ENCODE data around the gene TKT.

DNA sequence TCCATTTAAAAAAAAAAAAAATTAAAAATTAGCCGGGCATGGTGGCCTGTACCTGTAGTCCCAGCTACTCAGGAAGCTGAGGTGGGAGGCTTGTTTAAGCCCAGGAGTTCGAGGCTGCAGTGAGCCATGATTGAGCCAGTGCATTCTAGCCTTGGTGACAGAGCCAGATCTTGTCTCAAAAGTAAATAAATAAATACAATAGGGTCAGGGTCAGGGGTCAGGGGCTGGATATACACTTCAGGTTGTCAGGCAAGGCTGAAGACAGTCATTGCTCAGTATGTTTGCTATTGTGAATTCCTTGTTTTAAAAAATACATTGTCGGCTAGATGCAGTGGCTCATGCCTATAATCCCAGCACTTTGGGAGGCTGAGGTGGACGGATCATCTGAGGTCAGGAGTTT lies 8.1 kb upstream of the TKT start:
- TF ChIP-seq, protein P1, sequence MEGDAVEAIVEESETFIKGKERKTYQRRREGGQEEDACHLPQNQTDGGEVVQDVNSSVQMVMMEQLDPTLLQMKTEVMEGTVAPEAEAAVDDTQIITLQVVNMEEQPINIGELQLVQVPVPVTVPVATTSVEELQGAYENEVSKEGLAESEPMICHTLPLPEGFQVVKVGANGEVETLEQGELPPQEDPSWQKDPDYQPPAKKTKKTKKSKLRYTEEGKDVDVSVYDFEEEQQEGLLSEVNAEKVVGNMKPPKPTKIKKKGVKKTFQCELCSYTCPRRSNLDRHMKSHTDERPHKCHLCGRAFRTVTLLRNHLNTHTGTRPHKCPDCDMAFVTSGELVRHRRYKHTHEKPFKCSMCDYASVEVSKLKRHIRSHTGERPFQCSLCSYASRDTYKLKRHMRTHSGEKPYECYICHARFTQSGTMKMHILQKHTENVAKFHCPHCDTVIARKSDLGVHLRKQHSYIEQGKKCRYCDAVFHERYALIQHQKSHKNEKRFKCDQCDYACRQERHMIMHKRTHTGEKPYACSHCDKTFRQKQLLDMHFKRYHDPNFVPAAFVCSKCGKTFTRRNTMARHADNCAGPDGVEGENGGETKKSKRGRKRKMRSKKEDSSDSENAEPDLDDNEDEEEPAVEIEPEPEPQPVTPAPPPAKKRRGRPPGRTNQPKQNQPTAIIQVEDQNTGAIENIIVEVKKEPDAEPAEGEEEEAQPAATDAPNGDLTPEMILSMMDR (IDR thresholded peaks at IDR 0.05), result no peak
- no peak for TF ChIP-seq POLR2AphosphoS5 (IDR thresholded peaks at IDR 0.05)

All from upper lobe of left lung (tissue), 4 donors.